Astrocyte (in vitro differentiated cells and primary cell): ENCODE data around the gene FBXO47. TPM values are rescaled to one million over a fixed set of nuclear protein-coding genes. Genes with fewer than 3 reads are reported as not detected.
A peak's percentile ranks its signal among the peaks of the same experiment; 100 is the strongest.

Experiments
- DNase-seq: peaks from one replicate; pipeline ENCODE4 v3.0.0-alpha.2; 2010; ENCODE audit warnings: low read depth
- FAIRE-seq: peaks from 2 replicates; lab custom pipeline; 2011; peaks lifted over from hg19 to GRCh38; lab: Jason Lieb, UNC
- H2AFZ ChIP-seq: 2 replicates; pipeline ENCODE4 v1.6.0; 2012; ENCODE audit warnings: low read depth, low read length, inconsistent platforms
- H3K27ac ChIP-seq: 2 replicates; pipeline ENCODE4 v1.5.1; 2011; ENCODE audit warnings: low read depth, low read length, inconsistent platforms
- H3K27me3 ChIP-seq: 2 replicates; pipeline ENCODE4 v1.6.0; 2011; ENCODE audit warnings: low read length, inconsistent platforms; ENCODE audit not compliant: insufficient read depth
- H3K36me3 ChIP-seq: 2 replicates; pipeline ENCODE4 v1.5.1; 2011; ENCODE audit warnings: low read length, inconsistent platforms; ENCODE audit not compliant: insufficient read depth
- H3K4me1 ChIP-seq: 2 replicates; pipeline ENCODE4 v1.5.1; 2011; ENCODE audit warnings: low read length, inconsistent platforms; ENCODE audit not compliant: insufficient read depth
- H3K4me2 ChIP-seq: 2 replicates; pipeline ENCODE4 v1.6.0; 2012; ENCODE audit warnings: low read length, inconsistent platforms
- H3K4me3 ChIP-seq: 2 replicates; pipeline ENCODE4 v1.5.1; 2011; ENCODE audit warnings: low read depth, mild to moderate bottlenecking, low read length, inconsistent platforms; ENCODE audit not compliant: insufficient read depth
- H3K79me2 ChIP-seq: 2 replicates; pipeline ENCODE4 v1.6.0; 2012; ENCODE audit warnings: mild to moderate bottlenecking, low read length, inconsistent platforms; ENCODE audit not compliant: insufficient read depth
- H3K9ac ChIP-seq: 2 replicates; pipeline ENCODE4 v1.6.0; 2012; ENCODE audit warnings: mild to moderate bottlenecking, low read length, inconsistent platforms
- H3K9me3 ChIP-seq: 2 replicates; pipeline ENCODE4 v1.5.1; 2012; ENCODE audit warnings: low read depth, mild to moderate bottlenecking, low read length, inconsistent platforms; ENCODE audit not compliant: insufficient read depth
- H4K20me1 ChIP-seq: 2 replicates; pipeline ENCODE4 v1.6.0; 2012; ENCODE audit warnings: low read length, inconsistent platforms; ENCODE audit not compliant: insufficient read depth
- H3K27ac Mint-ChIP-seq: one replicate; pipeline ENCODE4 v1.8.0; 2021; ENCODE audit warnings: mild to moderate bottlenecking, mixed read lengths; ENCODE audit not compliant: unreplicated experiment
- H3K27me3 Mint-ChIP-seq: one replicate; pipeline ENCODE4 v1.8.0; 2021; ENCODE audit warnings: low read depth, mixed read lengths; ENCODE audit not compliant: unreplicated experiment
- H3K36me3 Mint-ChIP-seq: one replicate; pipeline ENCODE4 v1.8.0; 2021; ENCODE audit warnings: low read depth, mixed read lengths; ENCODE audit not compliant: unreplicated experiment
- H3K4me1 Mint-ChIP-seq: one replicate; pipeline ENCODE4 v1.8.0; 2021; ENCODE audit warnings: low read depth, mixed read lengths; ENCODE audit not compliant: unreplicated experiment
- H3K4me3 Mint-ChIP-seq: one replicate; pipeline ENCODE4 v1.8.0; 2021; ENCODE audit warnings: mild to moderate bottlenecking, moderate library complexity, mixed read lengths; ENCODE audit not compliant: unreplicated experiment
- H3K9me3 Mint-ChIP-seq: one replicate; pipeline ENCODE4 v1.8.0; 2021; ENCODE audit warnings: mild to moderate bottlenecking, mixed read lengths; ENCODE audit not compliant: unreplicated experiment
- CTCF ChIP-seq: IDR thresholded peaks from 2 replicates; pipeline ENCODE4 v1.5.1; 2011; ENCODE audit warnings: low read depth, mild to moderate bottlenecking, inconsistent platforms, low read length, moderate library complexity; ENCODE audit not compliant: insufficient read depth
- EZH2 ChIP-seq: IDR thresholded peaks from 2 replicates; pipeline ENCODE4 v1.6.1; 2012; ENCODE audit warnings: mild to moderate bottlenecking, low read length, inconsistent platforms; ENCODE audit not compliant: insufficient read depth
- total RNA-seq: library from RNA; stranded (reverse); gene quantifications from 2 replicates; pipeline ENCODE4 v1.2.1, GENCODE V29; 2021

FBXO47 gene
- total RNA-seq, 1 donor from 2014 or later, result not detected

GRCh38 chr17:38898291-38898679 is 68.9 kb downstream of the FBXO47 start:
- no peak overlapping the region for H3K27ac ChIP-seq
- DNase-seq (no peak), FAIRE-seq (no peak)
- Mint-ChIP-seq H3K4me1 (peaks cover 65% of the 10 kb centered on the region), H3K9me3 (no peaks in the 10 kb centered on the region), H3K4me3 (peak overlapping the region; percentile 46), H3K36me3 (peaks cover 18% of the 10 kb centered on the region), H3K27ac (peak overlapping the region; percentile 81), H3K27me3 (no peaks in the 10 kb centered on the region)
- peaks cover 48% of the 10 kb centered on the region for H3K4me1 ChIP-seq
- TF ChIP-seq EZH2 (no peak), CTCF (no peak)
- peak overlapping the region; percentile 12 for H3K9ac ChIP-seq
- H3K36me3 ChIP-seq, result peaks cover 23% of the 10 kb centered on the region
- H2AFZ ChIP-seq, result no peak overlapping the region
- H3K4me3 ChIP-seq, result no peak overlapping the region
- peaks cover 89% of the 10 kb centered on the region for H4K20me1 ChIP-seq
- peaks cover 60% of the 10 kb centered on the region for H3K79me2 ChIP-seq
- no peaks in the 10 kb centered on the region for H3K27me3 ChIP-seq
- no peaks in the 10 kb centered on the region for H3K9me3 ChIP-seq
- H3K4me2 ChIP-seq, result peak overlapping the region; percentile 21

GRCh38 chr17:38897671-38898290 is 69.4 kb downstream of the FBXO47 start:
- Histone ChIP-seq H3K4me1 (peaks cover 51% of the 10 kb centered on the region), H3K27me3 (no peaks in the 10 kb centered on the region), H3K9ac (no peak overlapping the region), H4K20me1 (peaks cover 89% of the 10 kb centered on the region), H3K9me3 (no peaks in the 10 kb centered on the region), H3K36me3 (peaks cover 25% of the 10 kb centered on the region), H3K4me3 (no peak overlapping the region), H2AFZ (no peak overlapping the region), H3K4me2 (peak overlapping the region; percentile 23), H3K27ac (no peak overlapping the region), H3K79me2 (peaks cover 60% of the 10 kb centered on the region)
- FAIRE-seq, result no peak
- DNase-seq, result no peak
- Mint-ChIP-seq H3K27ac (peak overlapping the region; percentile 81), H3K4me3 (peak overlapping the region; percentile 46), H3K4me1 (peaks cover 64% of the 10 kb centered on the region), H3K36me3 (peaks cover 12% of the 10 kb centered on the region), H3K27me3 (no peaks in the 10 kb centered on the region), H3K9me3 (no peaks in the 10 kb centered on the region)
- TF ChIP-seq CTCF (no peak), EZH2 (no peak)

- peaks cover 12% of the 10 kb centered on the region for H3K36me3 Mint-ChIP-seq
- H3K4me1 Mint-ChIP-seq, result peaks cover 62% of the 10 kb centered on the region
- Histone ChIP-seq H3K9me3 (no peaks in the 10 kb centered on the region), H4K20me1 (peaks cover 94% of the 10 kb centered on the region), H3K4me1 (peaks cover 51% of the 10 kb centered on the region), H3K36me3 (peaks cover 27% of the 10 kb centered on the region), H3K27ac (no peak overlapping the region), H3K4me3 (no peak overlapping the region), H2AFZ (no peak overlapping the region), H3K27me3 (no peaks in the 10 kb centered on the region), H3K79me2 (peaks cover 66% of the 10 kb centered on the region), H3K4me2 (peak overlapping the region; percentile 23), H3K9ac (peak overlapping the region; percentile 17)
- FAIRE-seq (no peak), DNase-seq (no peak)
- H3K27ac Mint-ChIP-seq, result no peak overlapping the region
- no peaks in the 10 kb centered on the region for H3K27me3 Mint-ChIP-seq
- H3K9me3 Mint-ChIP-seq, result no peaks in the 10 kb centered on the region
- no peak for TF ChIP-seq CTCF
- TF ChIP-seq EZH2, result no peak
- H3K4me3 Mint-ChIP-seq, result no peak overlapping the region
Measured at GRCh38 chr17:38897176-38897575, 70.0 kb downstream of the FBXO47 start.
